GM12864 (cell line): Measurements from ENCODE around the gene NDST4.

ENCODE experiments used
- DNase-seq: peaks from one replicate; pipeline ENCODE4 v3.0.0-alpha.2; 2011; ENCODE audit warnings: low read depth
- H3K4me3 ChIP-seq: 2 replicates; pipeline ENCODE4 v1.5.1; 2011; ENCODE audit warnings: mild to moderate bottlenecking, low read depth, low read length, control low read depth
- TF ChIP-seq, protein P1 (sequence below): IDR thresholded peaks from 2 replicates; pipeline ENCODE4 v1.5.1; 2011; ENCODE audit warnings: low read depth, mild to moderate bottlenecking, moderate library complexity, low read length, control low read depth, inconsistent platforms; ENCODE audit errors: missing control alignments

The NDST4 gene

GRCh38 chr4:114815760-114816159 lies 297.7 kb downstream of the NDST4 start:
- TF ChIP-seq, protein P1, sequence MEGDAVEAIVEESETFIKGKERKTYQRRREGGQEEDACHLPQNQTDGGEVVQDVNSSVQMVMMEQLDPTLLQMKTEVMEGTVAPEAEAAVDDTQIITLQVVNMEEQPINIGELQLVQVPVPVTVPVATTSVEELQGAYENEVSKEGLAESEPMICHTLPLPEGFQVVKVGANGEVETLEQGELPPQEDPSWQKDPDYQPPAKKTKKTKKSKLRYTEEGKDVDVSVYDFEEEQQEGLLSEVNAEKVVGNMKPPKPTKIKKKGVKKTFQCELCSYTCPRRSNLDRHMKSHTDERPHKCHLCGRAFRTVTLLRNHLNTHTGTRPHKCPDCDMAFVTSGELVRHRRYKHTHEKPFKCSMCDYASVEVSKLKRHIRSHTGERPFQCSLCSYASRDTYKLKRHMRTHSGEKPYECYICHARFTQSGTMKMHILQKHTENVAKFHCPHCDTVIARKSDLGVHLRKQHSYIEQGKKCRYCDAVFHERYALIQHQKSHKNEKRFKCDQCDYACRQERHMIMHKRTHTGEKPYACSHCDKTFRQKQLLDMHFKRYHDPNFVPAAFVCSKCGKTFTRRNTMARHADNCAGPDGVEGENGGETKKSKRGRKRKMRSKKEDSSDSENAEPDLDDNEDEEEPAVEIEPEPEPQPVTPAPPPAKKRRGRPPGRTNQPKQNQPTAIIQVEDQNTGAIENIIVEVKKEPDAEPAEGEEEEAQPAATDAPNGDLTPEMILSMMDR, result no peak
- no peak overlapping the region for H3K4me3 ChIP-seq
- no peak for DNase-seq

DNA sequence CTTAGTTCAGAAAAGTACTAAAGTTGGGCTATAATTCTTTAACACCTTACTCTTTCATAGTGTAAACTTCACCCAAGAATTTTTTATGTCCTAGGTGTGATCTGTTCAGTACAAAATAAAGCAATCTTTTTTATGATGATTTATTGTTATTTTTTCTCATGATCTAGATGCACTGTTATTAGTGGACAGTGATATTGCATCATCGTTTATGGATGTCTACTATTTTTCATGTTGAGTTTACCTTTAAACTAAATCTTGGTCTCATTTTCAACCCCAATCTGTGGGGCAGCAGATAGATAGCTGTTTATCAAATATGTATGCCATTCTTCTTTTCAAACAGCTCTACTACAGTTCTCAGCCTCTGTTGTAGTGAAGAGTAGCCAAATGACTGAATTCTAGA lies 299.5 kb downstream of the NDST4 start:
- TF ChIP-seq, protein P1, result no peak
- H3K4me3 ChIP-seq, result no peak overlapping the region
- no peak for DNase-seq

DNA sequence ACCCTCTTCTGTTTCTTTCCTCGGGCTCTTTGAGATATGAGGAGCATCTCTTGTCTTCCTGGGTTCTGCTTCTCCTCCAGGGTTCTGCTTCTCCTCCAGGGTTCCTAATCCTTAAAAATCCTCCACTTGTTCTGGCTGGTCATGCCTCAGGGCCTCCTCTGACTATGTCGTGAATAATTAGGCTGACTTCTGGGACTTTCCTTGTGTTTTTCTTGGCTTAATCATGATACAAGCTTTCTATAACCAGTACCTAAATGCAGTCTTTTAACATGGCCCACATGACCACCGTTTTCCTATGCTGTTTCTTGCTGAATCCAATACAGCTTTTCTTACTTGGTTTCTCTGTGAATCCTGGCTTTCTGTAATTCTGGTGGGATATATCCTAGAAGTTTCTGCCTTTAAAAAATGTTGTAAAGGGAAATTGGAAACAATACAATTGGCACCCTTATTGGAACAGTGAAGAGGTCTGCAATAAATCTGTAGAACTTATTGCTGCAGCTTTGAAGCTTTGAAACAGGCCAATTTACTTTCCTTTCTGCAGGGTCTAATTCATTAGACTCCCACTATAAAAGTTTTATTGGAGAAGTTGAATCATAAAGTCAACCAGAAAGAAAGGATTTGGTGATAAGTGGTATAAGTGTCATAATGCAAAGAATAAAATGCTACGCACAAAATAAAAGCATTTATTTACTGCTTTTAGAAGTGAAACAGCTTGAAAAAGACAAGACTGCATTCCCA lies 301.7 kb downstream of the NDST4 start:
- TF ChIP-seq, protein P1, result no peak
- no peak for DNase-seq
- no peak overlapping the region for H3K4me3 ChIP-seq

DNA sequence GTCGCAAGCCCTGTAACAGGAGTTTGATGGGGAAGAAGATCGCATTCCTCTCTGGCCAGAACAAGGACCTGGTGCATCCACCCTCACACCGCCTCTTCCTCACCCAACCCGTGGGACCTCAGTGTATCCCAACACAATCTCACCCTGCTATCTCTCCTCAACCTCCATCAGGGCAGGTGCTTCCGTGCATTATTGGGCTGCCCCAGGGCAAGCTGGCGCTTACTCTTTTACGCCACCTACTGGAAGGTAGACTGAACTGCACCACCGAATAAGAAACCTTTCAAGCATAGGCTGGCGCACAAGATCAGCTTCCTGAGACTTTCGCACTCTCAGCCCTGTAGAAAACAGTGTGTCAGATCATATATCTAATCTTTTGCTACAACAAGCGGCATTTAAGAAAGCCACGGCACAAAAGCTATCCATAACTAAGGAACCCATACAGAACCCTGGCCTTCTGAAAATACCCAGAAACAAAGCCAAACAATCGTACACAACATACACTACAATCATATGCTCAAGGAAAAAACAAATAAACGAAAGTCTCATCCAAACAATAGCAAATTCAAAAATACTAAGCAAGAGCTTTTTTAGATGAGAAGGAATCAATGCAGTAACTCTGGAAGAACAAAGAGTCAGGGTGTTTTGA lies 305.5 kb downstream of the NDST4 start:
- H3K4me3 ChIP-seq, result no peak overlapping the region
- TF ChIP-seq, protein P1, result peak; percentile 97
- peak; percentile 16 for DNase-seq

DNA sequence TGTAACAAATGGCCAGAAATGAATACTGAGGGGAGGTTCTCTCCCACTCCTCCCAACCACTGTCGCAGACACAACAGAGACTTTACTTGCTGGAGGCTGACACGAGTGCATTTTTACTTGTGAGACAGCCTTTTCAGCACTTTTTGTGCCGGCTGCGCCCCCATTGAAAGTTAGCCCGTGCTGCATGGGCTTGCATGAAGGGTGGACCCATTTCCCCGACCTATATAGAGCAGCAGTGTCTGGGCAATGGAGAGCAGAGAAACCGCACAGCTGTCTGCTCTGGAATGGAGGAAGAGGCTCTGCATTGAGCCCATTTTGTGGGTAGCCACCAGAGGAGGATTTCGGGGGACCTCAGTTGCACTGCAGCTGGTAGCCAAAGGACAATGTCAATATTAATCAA lies 306.1 kb downstream of the NDST4 start:
- DNase-seq, result no peak
- no peak overlapping the region for H3K4me3 ChIP-seq
- TF ChIP-seq, protein P1, result no peak

- TF ChIP-seq, protein P1, result no peak
- no peak overlapping the region for H3K4me3 ChIP-seq
Observed at GRCh38 chr4:114791976-114792375, 321.4 kb downstream of the NDST4 start.

More at GRCh38 chr4:114791976-114792375, 321.4 kb downstream of the NDST4 start:
- no peak for DNase-seq
